Measurements from ENCODE around the gene NDC1.

- TF ChIP-seq POLR2AphosphoS5 (IDR thresholded peaks at IDR 0.05) = no peak
- TF ChIP-seq CTCF (IDR thresholded peaks at IDR 0.05) = no peak
- TF ChIP-seq POLR2A (IDR thresholded peaks at IDR 0.05) = no peak
Measured at GRCh38 chr1:53763461-53763860, 74.6 kb downstream of the NDC1 start.

All from gastroesophageal sphincter (tissue), 3 donors.